Subcutaneous abdominal adipose tissue (tissue), 5 donors: ENCODE measurements around the gene RAB11FIP4.

ENCODE experiments used
- H3K27ac ChIP-seq: one replicate; pipeline ENCODE4 v1.7.0; 2013; ENCODE audit warnings: low read depth, mild to moderate bottlenecking, inconsistent platforms, low read length, moderate library complexity
- H3K27me3 ChIP-seq, 5 donors: one replicate each; pipeline ENCODE4 v1.7.0; 2013; ENCODE audit warnings: low read length in 5 of 5, inconsistent platforms in 1 of 5; ENCODE audit not compliant: control insufficient read depth in 5 of 5, insufficient read depth in 4 of 5
- H3K36me3 ChIP-seq, 5 donors: one replicate each; pipeline ENCODE4 v1.7.0; 2013; ENCODE audit warnings: low read length in 5 of 5; ENCODE audit not compliant: control insufficient read depth in 5 of 5, insufficient read depth in 5 of 5
- H3K4me1 ChIP-seq, 5 donors: one replicate each; pipeline ENCODE4 v1.7.0; 2013; ENCODE audit warnings: low read length in 5 of 5, mild to moderate bottlenecking in 3 of 5, moderate library complexity in 1 of 5; ENCODE audit not compliant: control insufficient read depth in 5 of 5, insufficient read depth in 5 of 5
- H3K4me3 ChIP-seq, 5 donors: one replicate each; pipeline ENCODE4 v1.7.0; 2013; ENCODE audit warnings: low read length in 5 of 5, low read depth in 1 of 5
- H3K9ac ChIP-seq, 5 donors: one replicate each; pipeline ENCODE4 v1.7.0; 2013; ENCODE audit warnings: low read length in 5 of 5, mild to moderate bottlenecking in 4 of 5, moderate library complexity in 3 of 5
- H3K9me3 ChIP-seq, 5 donors: one replicate each; pipeline ENCODE4 v1.7.0; 2013; ENCODE audit warnings: low read length in 5 of 5; ENCODE audit not compliant: control insufficient read depth in 5 of 5
- donor health status: healthy.
- donor health status: healthy.
- donor health status: healthy.
- donor health status: healthy.
- donor health status: healthy.

Gene RAB11FIP4

GRCh38 chr17:31568539-31568938, 177.1 kb downstream of the RAB11FIP4 start:
- Histone ChIP-seq H3K9ac (peak overlapping the region in 4 of 5 donors; percentile 26 to 90 (median 74)), H3K27ac (peak overlapping the region; percentile 100), H3K4me1 (peaks cover 27 to 100% (median 95%) of the 10 kb centered on the region in 5 donors), H3K27me3 (no peaks in the 10 kb centered on the region), H3K9me3 (no peaks in the 10 kb centered on the region), H3K4me3 (peak overlapping the region in 4 of 5 donors; percentile 8 to 44 (median 28)), H3K36me3 (peaks cover 0 to 19% (median 0%) of the 10 kb centered on the region in 5 donors)

- Histone ChIP-seq H3K4me1 (peaks cover 25 to 97% (median 85%) of the 10 kb centered on the region in 5 donors), H3K27ac (peak overlapping the region; percentile 100), H3K36me3 (peaks cover 0 to 32% (median 8%) of the 10 kb centered on the region in 5 donors), H3K9ac (peak overlapping the region in 4 of 5 donors; percentile 40 to 90 (median 64)), H3K9me3 (no peaks in the 10 kb centered on the region), H3K27me3 (no peaks in the 10 kb centered on the region), H3K4me3 (peak overlapping the region in 1 of 5 donors; percentile 9)
Measured at GRCh38 chr17:31570231-31570630, 178.8 kb downstream of the RAB11FIP4 start.

GRCh38 chr17:31570951-31571892, 179.7 kb downstream of the RAB11FIP4 start:
- peaks cover 20 to 87% (median 77%) of the 10 kb centered on the region in 5 donors for H3K4me1 ChIP-seq

GRCh38 chr17:31572341-31572740, 180.9 kb downstream of the RAB11FIP4 start:
- Histone ChIP-seq H3K27me3 (no peaks in the 10 kb centered on the region), H3K9ac (peak overlapping the region in 3 of 5 donors; percentile 51 to 66 (median 57)), H3K36me3 (peaks cover 0 to 44% (median 17%) of the 10 kb centered on the region in 5 donors), H3K4me3 (no peak overlapping the region), H3K9me3 (no peaks in the 10 kb centered on the region), H3K4me1 (peaks cover 20 to 77% (median 65%) of the 10 kb centered on the region in 5 donors), H3K27ac (peak overlapping the region; percentile 100)

More at GRCh38 chr17:31570951-31571892, 179.7 kb downstream of the RAB11FIP4 start:
- Histone ChIP-seq H3K27me3 (no peaks in the 10 kb centered on the region), H3K4me3 (no peak overlapping the region), H3K36me3 (peaks cover 0 to 38% (median 14%) of the 10 kb centered on the region in 5 donors), H3K9me3 (no peaks in the 10 kb centered on the region), H3K27ac (peak overlapping the region; percentile 100), H3K9ac (peak overlapping the region; percentile 16 to 90 (median 51))

- Histone ChIP-seq H3K4me3 (no peak overlapping the region), H3K27me3 (no peaks in the 10 kb centered on the region), H3K27ac (peak overlapping the region; percentile 100), H3K9me3 (no peaks in the 10 kb centered on the region), H3K36me3 (peaks cover 0 to 51% (median 24%) of the 10 kb centered on the region in 5 donors), H3K9ac (peak overlapping the region in 3 of 5 donors; percentile 18 to 66 (median 57)), H3K4me1 (peaks cover 15 to 77% (median 64%) of the 10 kb centered on the region in 5 donors)
Measured at GRCh38 chr17:31573047-31573446, 181.6 kb downstream of the RAB11FIP4 start.

GRCh38 chr17:31573861-31574260, 182.4 kb downstream of the RAB11FIP4 start:
- no peaks in the 10 kb centered on the region for H3K9me3 ChIP-seq
- peaks cover 0 to 53% (median 24%) of the 10 kb centered on the region in 5 donors for H3K36me3 ChIP-seq
- peak overlapping the region; percentile 100 for H3K27ac ChIP-seq
- no peak overlapping the region for H3K4me3 ChIP-seq
- peaks cover 11 to 75% (median 57%) of the 10 kb centered on the region in 5 donors for H3K4me1 ChIP-seq
- no peaks in the 10 kb centered on the region for H3K27me3 ChIP-seq
- peak overlapping the region in 3 of 5 donors; percentile 11 to 66 (median 48) for H3K9ac ChIP-seq

GRCh38 chr17:31574458-31574857, 183.0 kb downstream of the RAB11FIP4 start:
- no peaks in the 10 kb centered on the region for H3K27me3 ChIP-seq
- no peaks in the 10 kb centered on the region for H3K9me3 ChIP-seq
- H3K4me3 ChIP-seq, result no peak overlapping the region
- H3K9ac ChIP-seq, result peak overlapping the region in 3 of 5 donors; percentile 2 to 48 (median 11)
- H3K36me3 ChIP-seq, result peaks cover 0 to 53% (median 24%) of the 10 kb centered on the region in 5 donors
- H3K4me1 ChIP-seq, result peaks cover 11 to 75% (median 57%) of the 10 kb centered on the region in 5 donors
- H3K27ac ChIP-seq, result peak overlapping the region; percentile 100

GRCh38 chr17:31575043-31575442, 183.6 kb downstream of the RAB11FIP4 start:
- Histone ChIP-seq H3K27ac (peak overlapping the region; percentile 100), H3K27me3 (no peaks in the 10 kb centered on the region), H3K36me3 (peaks cover 0 to 50% (median 24%) of the 10 kb centered on the region in 5 donors), H3K9ac (peak overlapping the region in 1 of 5 donors; percentile 48), H3K4me1 (peaks cover 11 to 75% (median 56%) of the 10 kb centered on the region in 5 donors), H3K9me3 (no peaks in the 10 kb centered on the region), H3K4me3 (no peak overlapping the region)

- peaks cover 0 to 30% (median 22%) of the 10 kb centered on the region in 5 donors for H3K36me3 ChIP-seq
- H3K4me1 ChIP-seq, result peaks cover 24 to 63% (median 48%) of the 10 kb centered on the region in 5 donors
- H3K9me3 ChIP-seq, result no peaks in the 10 kb centered on the region
- peak overlapping the region; percentile 93 for H3K27ac ChIP-seq
- H3K4me3 ChIP-seq, result no peak overlapping the region
- peak overlapping the region in 2 of 5 donors; percentile 37 to 47 for H3K9ac ChIP-seq
- H3K27me3 ChIP-seq, result no peaks in the 10 kb centered on the region
Measured at GRCh38 chr17:31579265-31579664, 187.8 kb downstream of the RAB11FIP4 start.
